ENCODE measurements around the gene TP53BP2. TPM values are rescaled to one million over a fixed set of nuclear protein-coding genes. Genes with fewer than 3 reads are reported as not detected.

TP53BP2 gene
- total and polyA plus RNA-seq, 2 donors (not counting 3 experiments of a cell fraction or from before 2014, with no cell fraction given), result 21.9 to 51.9 TPM

DNA sequence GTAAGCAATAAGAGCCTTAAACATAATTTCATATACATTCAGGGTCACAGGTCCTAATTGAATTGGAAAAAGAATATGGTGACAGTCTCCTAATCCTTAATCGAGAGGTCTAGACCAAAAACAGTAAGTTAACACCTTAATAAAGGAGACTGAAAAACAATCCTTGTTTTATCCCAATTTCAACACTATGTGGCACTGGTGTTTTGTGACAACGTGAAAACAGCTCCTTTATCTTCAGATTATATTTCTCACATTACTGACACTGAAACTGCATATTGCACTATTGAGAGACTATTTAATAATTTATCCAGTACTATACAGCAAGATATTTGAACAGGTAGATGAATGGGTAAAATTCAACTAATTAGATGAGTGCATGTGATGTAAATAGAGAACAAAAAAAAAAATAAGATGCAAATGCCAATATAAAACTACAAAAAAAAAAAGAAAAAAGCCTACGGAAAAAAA lies 34.1 kb downstream of the TP53BP2 start:
- POLR2A ChIA-PET, result interaction anchor here (0.6 kb wide), 1 partner anchor 371 kb away, joined by 3 read pairs; the partner anchor contains the start of gene DEGS1
- TF ChIP-seq, protein P1, sequence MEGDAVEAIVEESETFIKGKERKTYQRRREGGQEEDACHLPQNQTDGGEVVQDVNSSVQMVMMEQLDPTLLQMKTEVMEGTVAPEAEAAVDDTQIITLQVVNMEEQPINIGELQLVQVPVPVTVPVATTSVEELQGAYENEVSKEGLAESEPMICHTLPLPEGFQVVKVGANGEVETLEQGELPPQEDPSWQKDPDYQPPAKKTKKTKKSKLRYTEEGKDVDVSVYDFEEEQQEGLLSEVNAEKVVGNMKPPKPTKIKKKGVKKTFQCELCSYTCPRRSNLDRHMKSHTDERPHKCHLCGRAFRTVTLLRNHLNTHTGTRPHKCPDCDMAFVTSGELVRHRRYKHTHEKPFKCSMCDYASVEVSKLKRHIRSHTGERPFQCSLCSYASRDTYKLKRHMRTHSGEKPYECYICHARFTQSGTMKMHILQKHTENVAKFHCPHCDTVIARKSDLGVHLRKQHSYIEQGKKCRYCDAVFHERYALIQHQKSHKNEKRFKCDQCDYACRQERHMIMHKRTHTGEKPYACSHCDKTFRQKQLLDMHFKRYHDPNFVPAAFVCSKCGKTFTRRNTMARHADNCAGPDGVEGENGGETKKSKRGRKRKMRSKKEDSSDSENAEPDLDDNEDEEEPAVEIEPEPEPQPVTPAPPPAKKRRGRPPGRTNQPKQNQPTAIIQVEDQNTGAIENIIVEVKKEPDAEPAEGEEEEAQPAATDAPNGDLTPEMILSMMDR (IDR thresholded peaks at IDR 0.05; ENCODE audit: extremely low read depth in 1 of 2, insufficient read depth in 1 of 2, low read depth in 1 of 2, low read length in 2 of 2), result peak; percentile 18 to 22
- no peak for TF ChIP-seq POLR2AphosphoS5 (IDR thresholded peaks at IDR 0.05; ENCODE audit: insufficient read depth, low read depth, low read length)
- H3K79me2 ChIP-seq (ENCODE audit: control insufficient read depth, insufficient read depth, low read length), result peaks cover 18% of the 10 kb centered on the region
- peaks cover 17% of the 10 kb centered on the region for H3K4me1 ChIP-seq (ENCODE audit: control insufficient read depth, extremely low read depth, insufficient read depth, low read length)
- H3K27me3 ChIP-seq (ENCODE audit: control insufficient read depth in 2 of 2, insufficient read depth in 2 of 2, low read length in 2 of 2), result no peaks in the 10 kb centered on the region
- no peak overlapping the region for H3K27ac ChIP-seq (ENCODE audit: insufficient read depth, low read depth, low read length)
- no peak overlapping the region for H3K4me2 ChIP-seq (ENCODE audit: insufficient read depth, low read length)
- FAIRE-seq (peak; percentile 78), DNase-seq (ENCODE audit: low read depth, low spot score) (peak; percentile 68)
- intact Hi-C loops (cut with micrococcal nuclease) (loop anchor here (1.0 to 5.0 kb wide), 4 partner anchors 35 to 521 kb away; partner anchors contain the start of gene FBXO28), dilution Hi-C loops (cut with MboI; ENCODE audit: extremely low pct_ligation_motif_present, low sequenced_read_pairs) (no loop called here)
- H4K20me1 ChIP-seq (replicated peaks; ENCODE audit: control insufficient read depth, extremely low read depth, insufficient read depth, low read length), result no peaks in the 10 kb centered on the region
- H3K9me1 ChIP-seq (replicated peaks; ENCODE audit: control insufficient read depth, extremely low read depth, insufficient read depth, low read length), result peaks cover 2% of the 10 kb centered on the region
- CTCF ChIA-PET, result interaction anchor here (0.6 to 2.7 kb wide), 22 partner anchors 8 to 295 kb away, joined by 3 to 41 read pairs (median 5); partner anchors contain the start of gene TP53BP2
- no peak overlapping the region for H3K4me3 ChIP-seq (replicated peaks in 1 of 3; ENCODE audit: insufficient read depth in 1 of 3, low read depth in 1 of 3, low read length in 3 of 3)
- H3K9ac ChIP-seq (replicated peaks; ENCODE audit: extremely low read depth, insufficient read depth, low read length), result no peak overlapping the region
- no peaks in the 10 kb centered on the region for H3K9me3 ChIP-seq (replicated peaks; ENCODE audit: control insufficient read depth, insufficient read depth, low read length)
- no peak overlapping the region for H2AFZ ChIP-seq (ENCODE audit: low read depth, low read length)
- peaks cover 5 to 8% of the 10 kb centered on the region in 2 experiments for H3K36me3 ChIP-seq (ENCODE audit: control insufficient read depth in 2 of 2, extremely low read depth in 1 of 2, insufficient read depth in 2 of 2, low read length in 2 of 2)
- BruUV-seq (replicated peaks), result no TSS peak

DNA sequence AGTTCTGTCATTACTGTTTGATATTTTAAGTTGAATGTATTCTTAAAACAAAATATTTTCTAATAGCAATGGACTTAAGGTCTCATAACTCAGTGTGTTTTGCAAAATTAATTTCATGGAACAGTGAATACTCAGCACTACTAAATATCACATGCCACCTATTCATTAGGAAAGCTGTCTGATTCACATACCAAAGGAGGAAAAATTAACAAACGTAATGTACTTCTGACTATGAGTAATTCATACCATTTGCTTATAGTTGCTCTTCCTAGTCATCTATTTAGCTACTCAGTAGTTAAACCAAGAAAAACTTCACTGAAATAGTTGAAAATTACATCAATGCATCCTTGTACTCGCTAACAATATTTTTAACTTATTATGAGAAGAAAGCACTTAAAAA lies 35.2 kb downstream of the TP53BP2 start:
- Histone ChIP-seq H2AFZ (ENCODE audit: low read depth, low read length) (no peak overlapping the region), H3K9ac (replicated peaks; ENCODE audit: extremely low read depth, insufficient read depth, low read length) (no peak overlapping the region), H3K4me3 (replicated peaks in 1 of 3; ENCODE audit: insufficient read depth in 1 of 3, low read depth in 1 of 3, low read length in 3 of 3) (no peak overlapping the region), H3K27ac (ENCODE audit: insufficient read depth, low read depth, low read length) (no peak overlapping the region), H3K4me2 (ENCODE audit: insufficient read depth, low read length) (no peak overlapping the region), H3K36me3 (ENCODE audit: control insufficient read depth in 2 of 2, extremely low read depth in 1 of 2, insufficient read depth in 2 of 2, low read length in 2 of 2) (peaks cover 9 to 10% of the 10 kb centered on the region in 2 experiments), H3K4me1 (ENCODE audit: control insufficient read depth, extremely low read depth, insufficient read depth, low read length) (peaks cover 13% of the 10 kb centered on the region), H3K27me3 (ENCODE audit: control insufficient read depth in 2 of 2, insufficient read depth in 2 of 2, low read length in 2 of 2) (no peaks in the 10 kb centered on the region), H3K9me3 (replicated peaks; ENCODE audit: control insufficient read depth, insufficient read depth, low read length) (no peaks in the 10 kb centered on the region), H4K20me1 (replicated peaks; ENCODE audit: control insufficient read depth, extremely low read depth, insufficient read depth, low read length) (no peaks in the 10 kb centered on the region), H3K9me1 (replicated peaks; ENCODE audit: control insufficient read depth, extremely low read depth, insufficient read depth, low read length) (peaks cover 2% of the 10 kb centered on the region), H3K79me2 (ENCODE audit: control insufficient read depth, insufficient read depth, low read length) (peaks cover 10% of the 10 kb centered on the region)
- TF ChIP-seq, protein P2, sequence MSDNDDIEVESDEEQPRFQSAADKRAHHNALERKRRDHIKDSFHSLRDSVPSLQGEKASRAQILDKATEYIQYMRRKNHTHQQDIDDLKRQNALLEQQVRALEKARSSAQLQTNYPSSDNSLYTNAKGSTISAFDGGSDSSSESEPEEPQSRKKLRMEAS (IDR thresholded peaks at IDR 0.05; ENCODE audit: insufficient read depth, insufficient read length), result no peak
- TF ChIP-seq MYC (IDR thresholded peaks at IDR 0.05; ENCODE audit: low read depth, low read length) (no peak), EZH2 (IDR thresholded peaks at IDR 0.05; ENCODE audit: borderline replicate concordance, low read depth, low read length, severe bottlenecking) (no peak), JUN (IDR thresholded peaks at IDR 0.05; ENCODE audit: borderline replicate concordance, insufficient read depth, insufficient read length, low read depth) (no peak), POLR2AphosphoS5 (IDR thresholded peaks at IDR 0.05; ENCODE audit: insufficient read depth, low read depth, low read length) (no peak), GATA2 (IDR thresholded peaks at IDR 0.05; ENCODE audit: insufficient read depth, insufficient read length, low read depth, low read length) (no peak), POLR2A (IDR thresholded peaks at IDR 0.05; ENCODE audit: low read depth, low read length) (no peak)
- TF ChIP-seq, protein P1 (IDR thresholded peaks at IDR 0.05; ENCODE audit: extremely low read depth in 1 of 2, insufficient read depth in 1 of 2, low read depth in 1 of 2, low read length in 2 of 2), result no peak
- no peak for FAIRE-seq
- intact Hi-C loops (cut with micrococcal nuclease) (loop anchor here (2.0 to 5.0 kb wide), 2 partner anchors 302 to 522 kb away; partner anchors contain the start of gene FBXO28), dilution Hi-C loops (cut with MboI; ENCODE audit: extremely low pct_ligation_motif_present, low sequenced_read_pairs) (no loop called here)
- CTCF ChIA-PET, result interaction anchor here (1.1 to 2.7 kb wide), 12 partner anchors 10 to 296 kb away, joined by 3 to 41 read pairs (median 10); partner anchors contain the start of gene TP53BP2
- peak; percentile 17 for DNase-seq (ENCODE audit: low read depth, low spot score)
- POLR2A ChIA-PET, result interaction anchor here (0.6 kb wide), 1 partner anchor 21 kb away, joined by 3 read pairs; no protein-coding TSS in a partner anchor
- BruUV-seq (replicated peaks), result no TSS peak
